ENCODE results near the gene HOXD13.

Gene HOXD13

DNA sequence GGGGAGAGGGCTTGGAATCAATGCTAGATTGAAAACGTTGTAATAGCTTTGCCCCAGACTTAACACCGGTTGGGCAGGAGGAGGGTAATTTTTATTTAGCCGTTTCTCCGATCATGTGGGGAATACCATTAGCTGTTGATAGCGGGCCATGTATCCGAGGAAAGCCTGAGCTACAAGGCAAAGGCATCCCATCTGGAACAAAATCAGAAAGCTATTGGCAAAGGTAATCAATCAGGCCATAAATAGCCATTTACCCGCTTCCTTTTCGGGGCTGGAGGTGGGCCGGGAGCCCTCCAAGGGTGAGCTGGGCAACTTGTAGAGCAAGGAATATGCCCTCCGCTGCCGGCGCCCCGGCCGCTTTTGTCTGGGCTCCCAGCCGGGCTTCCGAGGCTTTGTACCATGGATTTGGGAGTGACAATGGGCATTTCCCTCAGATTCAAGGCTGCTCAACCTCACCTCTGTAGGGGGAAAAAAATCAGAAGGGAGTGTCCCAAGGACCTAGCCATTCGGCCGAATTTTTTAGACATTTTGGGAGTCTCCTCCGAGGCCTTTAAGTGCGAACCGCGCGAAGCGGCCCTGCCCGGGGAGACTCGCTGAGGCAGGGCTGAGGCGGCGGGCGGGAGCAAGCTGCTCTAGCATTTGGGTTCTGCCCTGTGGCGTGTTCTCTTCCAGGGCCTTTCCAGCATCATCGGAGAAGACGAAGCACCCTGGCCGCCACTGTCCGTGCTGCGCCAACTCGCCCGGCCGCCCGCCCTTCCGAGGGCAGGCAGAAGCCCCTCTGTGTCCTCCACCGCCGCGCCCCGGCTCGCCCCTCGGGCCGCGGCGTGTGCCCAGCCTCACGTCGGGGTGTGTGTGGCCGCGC lies 28.9 kb downstream of the HOXD13 start:
- no peak for DNase-seq

DNA sequence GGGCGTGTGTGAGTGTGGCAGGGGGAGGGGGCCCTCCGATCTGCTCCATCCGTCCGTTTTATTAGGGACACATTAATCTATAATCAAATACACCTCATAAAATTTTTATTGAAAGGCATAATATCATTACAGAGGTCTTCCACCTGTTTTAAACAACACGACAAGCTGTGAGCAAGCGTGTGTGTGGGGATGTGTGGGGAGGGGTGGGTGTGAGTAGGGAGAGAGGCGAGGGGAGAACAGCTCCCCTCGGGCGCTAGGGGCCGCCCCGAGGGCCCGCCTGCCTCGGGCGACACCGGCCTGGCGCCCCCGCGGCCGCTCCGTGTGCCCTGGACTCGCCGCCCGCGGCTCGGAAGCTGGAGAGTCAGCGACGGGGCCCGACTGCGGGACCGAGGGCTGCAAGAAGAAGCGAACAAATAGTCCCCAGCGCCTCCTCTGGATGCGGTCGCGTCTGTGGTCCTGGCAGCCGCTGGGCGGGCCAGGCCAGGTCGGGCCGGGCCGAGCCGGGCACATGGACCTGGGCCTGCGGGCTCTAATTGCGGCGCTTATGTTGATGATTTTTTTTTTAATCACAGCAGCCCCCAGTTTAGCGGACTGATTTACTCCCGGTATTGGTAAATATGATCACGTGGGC lies 29.6 kb downstream of the HOXD13 start:
- DNase-seq = no peak

- DNase-seq = no peak
Measured at GRCh38 chr2:176122683-176123410, 30.3 kb downstream of the HOXD13 start, which contains the start of gene HOXD9. Gene HOXD9 (plus strand): TSS chr2:176122719. CDS start chr2:176122769, 50 bp downstream.

DNA sequence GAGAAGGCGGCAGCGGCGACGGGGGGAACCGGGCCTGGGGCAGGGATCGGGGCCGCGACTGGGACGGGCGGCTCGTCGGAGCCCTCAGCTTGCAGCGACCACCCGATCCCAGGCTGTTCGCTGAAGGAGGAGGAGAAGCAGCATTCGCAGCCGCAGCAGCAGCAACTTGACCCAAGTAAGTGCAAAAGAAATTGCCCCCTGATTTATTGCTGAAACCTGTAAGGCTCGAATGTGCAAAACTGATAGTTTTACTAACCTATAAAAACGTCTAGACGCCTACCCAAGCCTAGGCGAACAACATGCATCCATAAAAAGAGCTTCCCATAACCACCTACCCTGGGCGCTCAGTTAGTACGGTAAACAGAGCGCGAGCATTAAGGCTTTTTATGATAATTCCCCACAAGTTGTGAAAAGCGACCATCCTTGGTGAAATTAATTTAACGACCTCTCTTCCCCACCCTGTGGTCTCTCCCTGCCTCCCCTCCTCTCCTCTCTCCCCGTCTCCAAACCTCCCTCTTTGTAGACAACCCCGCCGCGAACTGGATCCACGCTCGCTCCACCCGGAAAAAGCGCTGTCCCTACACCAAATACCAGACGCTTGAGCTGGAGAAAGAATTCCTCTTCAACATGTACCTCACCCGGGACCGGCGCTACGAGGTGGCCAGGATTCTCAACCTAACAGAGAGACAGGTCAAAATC lies 31.0 kb downstream of the HOXD13 start:
- DNase-seq = no peak

DNA sequence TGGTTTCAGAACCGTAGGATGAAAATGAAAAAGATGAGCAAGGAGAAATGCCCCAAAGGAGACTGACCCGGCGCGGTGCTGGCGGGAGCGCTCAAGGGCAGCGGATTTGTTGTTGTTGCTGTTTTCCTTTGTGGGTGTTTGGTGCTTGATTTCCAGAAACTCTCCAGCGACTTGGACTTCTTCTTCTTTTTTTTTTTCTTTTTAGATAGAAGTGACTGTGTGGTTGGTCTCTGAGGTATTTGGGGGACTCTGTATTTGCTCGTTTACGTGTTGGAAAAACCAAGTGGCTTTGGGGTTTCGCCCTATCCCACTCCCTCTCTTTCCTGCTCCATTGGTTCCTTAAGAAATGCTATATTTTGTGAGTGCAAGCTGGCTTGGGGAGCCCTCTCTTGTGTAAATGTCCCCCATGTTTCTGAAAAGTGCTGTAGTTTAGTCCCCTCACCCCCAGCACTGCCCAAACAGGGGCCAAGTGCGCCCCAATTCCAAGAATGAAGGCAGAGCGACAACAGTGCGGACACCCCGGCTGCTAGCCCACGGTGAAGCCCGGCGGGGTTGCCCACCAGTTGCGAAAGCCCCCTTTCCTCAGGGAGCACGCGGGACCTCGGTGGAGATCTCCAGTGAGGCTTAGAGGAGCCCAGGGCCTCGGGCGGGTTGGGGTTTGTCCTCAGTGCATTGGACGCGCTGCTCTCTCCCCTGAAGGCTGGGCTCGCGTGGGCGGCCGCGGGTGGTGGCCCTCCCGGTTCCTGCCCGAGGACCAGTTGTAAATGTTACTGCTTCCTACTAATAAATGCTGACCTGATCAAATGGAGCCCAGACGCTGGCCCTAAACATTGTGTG lies 31.8 kb downstream of the HOXD13 start:
- no peak for DNase-seq

DNA sequence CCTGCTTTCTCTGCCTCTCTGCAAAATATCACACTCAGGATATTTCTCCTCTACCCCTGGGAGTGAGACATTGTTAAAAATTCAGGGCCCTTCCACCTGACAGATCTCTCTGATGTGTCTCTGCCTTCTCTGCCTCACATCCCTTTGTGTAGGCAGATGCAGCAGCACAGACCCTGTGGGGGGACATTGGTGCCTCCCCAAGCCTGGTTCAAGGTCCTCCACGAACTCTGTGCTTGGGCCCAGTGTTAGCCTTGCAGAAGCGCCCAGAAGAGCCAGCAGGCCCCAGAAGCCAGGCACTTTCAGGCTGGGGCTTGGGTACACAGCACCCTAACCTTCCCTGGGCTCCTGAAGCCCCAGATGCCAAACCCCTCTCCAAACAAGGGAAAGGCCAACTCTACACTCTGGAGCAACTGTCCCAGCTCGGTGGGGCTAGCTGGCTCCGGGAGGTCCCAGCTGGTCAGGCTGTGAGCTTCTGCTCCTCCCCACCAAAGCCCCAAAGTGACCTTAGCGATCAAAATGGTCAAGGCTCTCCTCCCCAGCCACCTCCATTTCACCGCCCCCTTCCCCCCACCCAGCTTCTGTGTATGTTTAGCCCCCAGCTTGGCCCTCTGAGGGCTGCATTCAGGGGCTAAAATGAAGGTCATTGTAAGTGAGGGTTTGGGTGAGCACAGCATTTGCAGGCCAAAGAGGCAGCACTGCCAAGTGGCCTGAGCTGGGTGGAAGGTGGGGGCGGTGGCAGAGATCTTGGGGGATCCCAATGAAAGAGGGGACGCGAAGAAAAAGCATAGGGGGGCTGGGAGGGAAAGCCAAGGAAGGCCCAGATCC lies 32.6 kb downstream of the HOXD13 start:
- DNase-seq = no peak

DNA sequence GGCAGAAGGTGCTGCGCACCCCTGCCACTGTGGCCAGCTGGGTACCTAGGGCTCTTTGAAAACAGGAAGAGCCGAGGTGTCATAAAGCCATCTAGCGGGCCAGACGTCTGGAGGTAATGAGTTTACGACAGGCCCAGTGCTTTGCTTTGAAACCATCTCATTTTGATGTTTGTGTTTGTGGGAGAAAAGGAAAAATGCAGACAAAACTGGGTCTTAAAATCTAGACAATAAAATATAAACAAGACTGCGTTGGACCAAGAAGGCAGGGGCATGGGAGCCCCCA lies 33.2 kb downstream of the HOXD13 start:
- no peak for DNase-seq

DNA sequence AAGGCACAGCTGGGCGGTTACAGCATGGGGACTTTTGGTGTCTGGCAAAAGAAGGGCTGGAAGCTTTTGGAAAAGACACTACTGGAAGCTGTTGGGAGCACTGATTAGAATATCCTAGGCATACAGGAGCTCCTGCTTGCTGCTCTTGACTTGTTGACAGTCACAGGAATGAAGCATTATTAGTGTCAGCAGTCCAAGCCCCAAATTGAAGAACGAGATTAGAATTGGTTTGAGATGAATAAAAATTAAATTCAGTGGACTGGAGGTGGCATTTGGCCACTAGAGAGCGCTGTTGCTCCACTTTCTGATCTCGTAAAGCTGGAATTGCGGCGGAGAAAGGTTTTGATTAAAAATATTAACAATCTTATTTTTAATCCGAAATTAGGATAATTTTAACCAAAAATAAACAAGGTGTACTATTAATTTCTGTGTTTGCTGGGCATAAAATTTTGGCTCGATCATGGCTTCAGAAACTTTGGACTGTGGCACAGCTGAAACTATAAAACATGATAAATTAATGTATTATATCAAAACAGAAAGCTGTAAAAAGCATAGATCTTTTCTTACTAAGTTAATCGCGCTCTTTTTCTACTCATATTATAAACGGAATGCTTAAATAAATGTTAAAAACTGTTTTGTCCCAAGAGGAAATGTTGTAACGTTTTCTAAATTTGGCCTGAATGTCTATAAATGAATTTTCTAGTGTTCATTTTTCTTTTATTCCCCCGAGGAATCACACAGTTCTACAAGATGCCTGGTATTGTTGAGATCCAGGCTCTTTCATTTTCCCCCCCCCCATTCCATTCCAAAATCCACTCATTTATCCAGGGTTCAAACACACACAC lies 34.6 kb downstream of the HOXD13 start:
- no peak for DNase-seq

DNA sequence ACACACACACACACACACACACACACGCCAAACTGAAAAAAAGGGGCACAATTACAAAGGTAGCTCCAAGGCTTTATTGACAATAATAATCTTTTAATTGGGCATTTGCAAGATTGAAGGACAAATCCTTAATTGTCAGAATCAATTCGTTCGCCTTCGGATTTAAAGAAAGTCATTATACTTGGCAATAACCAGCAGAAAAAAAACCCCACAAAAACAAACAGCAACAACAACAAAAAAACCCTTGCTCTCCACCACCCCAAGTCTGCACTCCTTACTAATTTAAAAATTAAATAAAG lies 35.2 kb downstream of the HOXD13 start:
- DNase-seq = no peak

- DNase-seq = no peak
Measured at GRCh38 chr2:176128172-176128981, 35.9 kb downstream of the HOXD13 start.

DNA sequence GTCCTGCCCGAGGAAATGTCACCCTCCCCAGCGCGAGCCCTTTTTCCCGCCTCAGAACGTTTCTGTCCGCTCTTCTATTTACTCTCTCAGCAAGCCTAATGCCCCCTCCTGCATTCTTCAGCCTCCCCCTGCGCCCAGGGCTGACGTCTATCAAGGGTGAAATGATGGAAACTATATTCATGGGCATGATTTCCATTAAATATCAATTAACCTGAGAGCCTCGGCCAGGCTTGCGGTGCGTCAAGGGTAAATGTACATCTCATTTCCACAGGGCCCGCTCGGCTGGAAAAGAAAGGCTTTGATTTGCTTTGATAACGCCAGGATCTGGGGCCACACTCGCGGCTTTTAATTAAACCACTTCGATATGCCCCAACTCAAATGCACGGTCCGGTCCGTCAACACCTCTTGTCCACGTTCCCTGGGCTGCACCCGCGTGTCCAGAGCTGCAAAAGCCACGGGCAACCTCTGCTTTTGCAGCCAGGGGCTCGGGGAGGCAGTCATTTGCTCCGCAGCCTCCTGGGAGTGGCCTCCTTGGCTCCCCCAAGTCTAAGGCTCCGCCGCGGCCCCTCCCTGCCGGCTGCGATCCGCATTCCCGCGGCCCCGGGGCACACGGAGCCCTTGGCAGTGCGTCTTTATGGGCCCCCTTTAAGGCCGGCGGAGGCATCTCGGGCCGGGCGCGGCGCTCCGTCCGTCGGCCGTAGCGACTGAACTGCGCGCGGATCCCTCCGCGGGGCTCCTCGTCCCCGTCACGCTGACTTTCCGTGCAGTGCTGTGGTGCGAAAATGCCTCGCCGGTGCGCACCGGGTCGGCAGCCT lies 36.7 kb downstream of the HOXD13 start, which contains the start of gene HOXD8:
HOXD8 (plus strand) TSS at position 724 of the 815 bp plus-strand sequence. CDS start 662 bp downstream, outside the sequence.
- DNase-seq = no peak

GRCh38 chr2:176129813-176130146 lies 37.3 kb downstream of the HOXD13 start:
- no peak for DNase-seq

DNA sequence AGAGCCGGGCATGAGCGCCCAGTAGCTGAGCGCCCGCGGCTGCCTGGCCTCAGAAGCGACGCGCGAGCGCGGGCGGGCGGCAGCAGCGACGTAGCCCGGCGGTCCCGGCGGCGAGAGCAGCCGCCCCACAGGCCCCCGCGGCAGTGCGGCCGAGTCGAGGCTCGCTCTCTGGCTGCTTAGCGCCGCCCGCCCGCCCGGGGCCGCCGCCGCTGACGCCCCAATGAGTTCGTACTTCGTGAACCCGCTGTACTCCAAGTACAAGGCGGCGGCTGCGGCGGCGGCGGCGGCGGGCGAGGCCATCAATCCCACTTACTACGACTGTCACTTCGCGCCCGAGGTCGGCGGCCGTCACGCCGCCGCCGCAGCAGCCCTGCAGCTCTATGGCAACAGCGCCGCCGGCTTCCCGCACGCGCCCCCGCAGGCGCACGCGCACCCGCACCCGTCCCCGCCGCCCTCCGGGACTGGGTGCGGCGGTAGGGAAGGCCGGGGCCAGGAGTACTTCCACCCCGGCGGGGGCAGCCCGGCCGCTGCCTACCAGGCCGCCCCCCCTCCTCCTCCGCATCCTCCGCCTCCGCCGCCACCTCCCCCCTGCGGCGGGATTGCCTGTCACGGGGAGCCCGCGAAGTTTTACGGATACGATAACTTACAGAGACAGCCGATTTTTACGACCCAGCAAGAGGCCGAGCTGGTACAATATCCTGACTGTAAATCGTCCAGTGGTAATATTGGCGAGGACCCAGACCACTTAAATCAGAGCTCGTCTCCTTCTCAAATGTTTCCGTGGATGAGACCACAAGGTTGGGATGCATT lies 37.8 kb downstream of the HOXD13 start:
- DNase-seq = peak; percentile 26

DNA sequence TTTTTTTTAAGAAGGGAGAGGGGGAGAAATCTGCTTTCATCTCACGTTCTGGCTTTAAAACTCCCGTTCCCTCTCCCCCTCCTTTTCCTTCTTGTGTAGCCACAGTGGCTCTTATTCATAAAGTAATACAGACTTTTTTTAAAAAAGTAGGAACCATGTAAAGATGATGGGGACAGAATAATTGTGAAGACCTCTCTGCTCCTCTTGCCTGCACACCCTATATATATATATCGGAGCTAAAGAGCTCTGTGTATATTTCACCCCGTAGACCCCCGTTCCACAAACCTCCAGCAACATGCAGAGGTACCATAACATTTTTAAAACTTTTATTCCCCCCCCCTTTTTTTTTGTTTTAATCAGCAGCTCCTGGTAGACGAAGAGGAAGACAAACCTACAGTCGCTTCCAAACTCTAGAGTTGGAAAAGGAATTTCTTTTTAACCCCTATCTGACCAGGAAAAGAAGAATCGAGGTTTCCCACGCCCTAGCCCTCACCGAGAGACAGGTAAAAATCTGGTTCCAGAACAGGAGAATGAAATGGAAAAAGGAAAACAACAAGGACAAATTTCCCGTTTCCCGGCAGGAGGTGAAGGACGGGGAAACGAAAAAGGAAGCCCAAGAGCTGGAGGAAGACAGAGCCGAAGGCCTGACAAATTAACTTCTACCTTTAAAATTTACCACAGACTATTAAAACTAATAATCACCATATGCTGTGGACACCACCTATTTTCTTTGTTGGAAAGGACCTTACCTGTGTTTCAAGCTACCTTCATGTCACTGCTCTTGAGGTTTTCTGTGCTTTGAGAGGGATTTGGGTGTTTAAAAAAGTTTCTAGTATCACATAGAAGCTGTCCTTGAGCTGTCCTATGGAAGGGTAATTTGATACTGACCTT lies 38.7 kb downstream of the HOXD13 start:
- DNase-seq = no peak

GRCh38 chr2:176131848-176132158 lies 39.3 kb downstream of the HOXD13 start:
- no peak for DNase-seq

- no peak for DNase-seq
Measured at GRCh38 chr2:176132205-176133171, 40.0 kb downstream of the HOXD13 start.

Data from activated gamma-delta T cell (primary cell).